Islet of Langerhans (tissue), 1 donor: ENCODE data around the gene CD19.

Experiments
- FAIRE-seq: peaks from one replicate; lab custom pipeline; 2011; peaks lifted over from hg19 to GRCh38; lab: Jason Lieb, UNC

The CD19 gene

DNA sequence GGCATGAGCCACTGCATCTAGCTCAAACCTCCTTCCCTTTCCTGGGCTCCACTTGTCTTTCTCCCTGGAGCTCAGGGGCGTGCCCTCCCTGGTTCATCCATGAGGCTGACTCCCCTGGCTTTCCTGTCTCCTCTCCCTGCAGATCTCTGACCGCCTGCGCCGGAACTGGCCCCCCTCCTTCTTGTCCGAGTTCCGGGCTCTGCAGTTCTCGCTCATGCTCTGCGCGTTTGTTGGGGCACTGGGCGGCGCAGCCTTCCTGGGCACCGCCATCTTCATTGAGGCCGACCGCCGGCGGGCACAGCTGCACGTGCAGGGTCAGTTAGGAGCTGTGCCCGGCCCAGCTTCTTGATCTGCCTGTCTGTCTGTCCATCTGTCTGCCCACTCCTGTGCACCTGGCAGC lies 51.9 kb downstream of the CD19 start:
- no peak for FAIRE-seq

GRCh38 chr16:28984091-28984490 lies 52.3 kb downstream of the CD19 start:
- no peak for FAIRE-seq

- no peak for FAIRE-seq
Observed at GRCh38 chr16:28984619-28985135, 52.9 kb downstream of the CD19 start, which contains the start of gene LAT. Gene LAT, plus strand, starts transcription at chr16:28985052. Its CDS starts 366 bp downstream, at chr16:28985418.

DNA sequence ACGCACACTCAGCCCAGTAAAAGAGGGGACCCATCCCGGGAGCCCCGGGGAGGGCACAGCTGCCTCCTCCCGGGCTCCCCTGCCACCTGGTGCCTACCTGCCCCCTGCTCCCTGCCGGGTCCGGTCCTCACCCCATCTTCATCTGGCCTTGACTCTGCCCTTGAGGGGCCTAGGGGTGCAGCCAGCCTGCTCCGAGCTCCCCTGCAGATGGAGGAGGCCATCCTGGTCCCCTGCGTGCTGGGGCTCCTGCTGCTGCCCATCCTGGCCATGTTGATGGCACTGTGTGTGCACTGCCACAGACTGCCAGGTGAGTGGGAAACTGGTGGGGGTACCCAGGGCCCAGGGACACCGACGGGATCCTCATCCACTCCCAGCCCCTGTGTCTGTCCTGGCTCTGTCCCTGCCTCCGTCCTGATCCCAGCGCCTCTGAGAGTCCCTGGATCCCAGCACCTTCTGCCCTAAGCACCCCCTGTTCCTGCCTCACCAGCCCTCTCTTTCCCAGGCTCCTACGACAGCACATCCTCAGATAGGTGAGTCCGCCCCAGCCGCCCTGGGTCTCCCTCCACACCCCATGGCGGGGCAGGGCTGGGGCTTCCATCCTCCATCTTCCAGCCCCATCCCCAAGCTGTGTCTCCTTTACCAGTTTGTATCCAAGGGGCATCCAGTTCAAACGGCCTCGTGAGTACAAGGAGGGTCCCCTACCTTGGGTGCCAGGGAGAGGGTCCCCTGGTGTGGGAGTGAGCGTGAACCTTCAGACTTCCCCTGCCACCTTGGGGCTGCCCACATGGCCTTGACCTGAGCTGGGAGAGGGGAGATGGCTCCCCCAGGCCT lies 53.7 kb downstream of the CD19 start:
- no peak for FAIRE-seq

GRCh38 chr16:28986046-28986445 lies 54.3 kb downstream of the CD19 start:
- FAIRE-seq, result no peak

DNA sequence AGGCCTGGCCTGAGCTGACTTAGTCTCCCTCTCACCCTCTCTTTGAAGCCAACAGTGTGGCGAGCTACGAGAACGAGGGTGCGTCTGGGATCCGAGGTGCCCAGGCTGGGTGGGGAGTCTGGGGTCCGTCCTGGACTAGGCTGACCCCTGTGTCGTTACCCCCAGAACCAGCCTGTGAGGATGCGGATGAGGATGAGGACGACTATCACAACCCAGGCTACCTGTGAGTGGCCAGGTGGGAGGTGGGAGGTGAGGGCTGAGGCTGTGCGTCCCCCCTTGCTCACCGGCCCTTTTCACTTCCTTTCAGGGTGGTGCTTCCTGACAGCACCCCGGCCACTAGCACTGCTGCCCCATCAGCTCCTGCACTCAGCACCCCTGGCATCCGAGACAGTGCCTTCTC lies 54.7 kb downstream of the CD19 start:
- no peak for FAIRE-seq

DNA sequence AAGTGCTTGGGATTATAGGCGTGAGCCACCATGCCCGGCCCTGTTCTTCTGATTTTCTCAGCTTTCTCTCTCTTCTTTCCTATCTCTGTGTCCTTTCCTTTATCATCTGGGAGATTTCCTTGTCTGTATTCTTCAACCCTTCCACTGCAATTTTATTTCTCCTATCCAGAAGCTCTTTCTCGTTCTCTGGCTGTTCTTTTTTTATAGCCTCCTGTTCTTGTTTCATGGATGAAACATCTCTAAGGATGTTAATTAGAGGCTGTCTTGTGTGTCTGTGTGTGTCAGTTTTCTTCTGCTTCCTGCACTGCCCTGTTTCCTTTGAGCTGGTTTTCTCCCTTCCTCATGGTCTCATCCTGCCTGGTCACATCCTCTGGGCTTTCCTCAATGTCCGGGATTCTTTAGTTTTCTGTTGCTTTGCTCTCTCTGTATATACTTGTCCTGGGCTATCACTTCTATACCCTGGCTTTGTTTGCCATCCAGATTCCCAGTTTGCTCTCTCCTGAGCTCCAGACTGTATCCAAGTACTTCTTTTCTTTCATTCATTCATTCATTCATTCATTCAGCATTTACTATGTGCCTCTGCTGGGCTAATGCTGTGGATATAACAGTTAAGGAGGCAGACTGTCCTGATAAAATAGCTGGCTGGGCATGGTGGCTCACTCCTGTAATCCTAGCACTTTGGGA lies 55.5 kb downstream of the CD19 start:
- no peak for FAIRE-seq
